ENCODE measurements around the gene GLRA3.

GRCh38 chr4:174808119-174808518, 20.9 kb downstream of the GLRA3 start:
- TF ChIP-seq YY1 (IDR thresholded peaks at IDR 0.05; ENCODE audit: insufficient read depth, insufficient read length) (no peak), SUZ12 (IDR thresholded peaks at IDR 0.05; ENCODE audit: extremely low read depth, insufficient read depth, insufficient read length) (no peak), ZNF274 (IDR thresholded peaks at IDR 0.05; ENCODE audit: low read depth, low read length) (no peak)

All from NT2/D1 (cell line).